ENCODE results near the gene PPARG.
A peak's percentile ranks its signal among the peaks of the same experiment; 100 is the strongest.
"Not testable (repeated sequence)": the region's sequence is repeated elsewhere in the genome, so short reads cannot be mapped to it uniquely, and the experiment has no call there.

The PPARG gene

DNA sequence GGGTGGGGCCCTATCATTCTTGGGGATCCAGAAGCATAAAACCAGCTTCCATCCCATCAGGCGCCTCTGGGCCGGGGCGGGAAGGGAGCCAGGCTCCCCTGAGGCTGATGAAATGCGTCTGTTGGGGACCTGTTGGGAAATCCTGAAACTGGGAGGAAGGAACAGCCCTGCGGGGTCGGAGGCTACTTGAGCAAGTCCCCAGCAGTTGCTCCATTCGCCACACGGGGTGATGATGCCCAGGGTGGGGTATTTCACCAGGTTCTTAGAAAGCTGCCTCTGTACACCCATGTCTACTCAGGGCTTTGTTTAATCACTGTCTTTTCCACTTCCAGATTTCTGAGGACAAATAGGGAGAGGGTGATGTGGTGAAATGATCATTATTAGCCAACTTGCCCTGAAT is 170.0 kb downstream of the PPARG start:
- no peak for DNase-seq (ENCODE audit: low spot score)

GRCh38 chr3:12460127-12460526 is 171.3 kb downstream of the PPARG start:
- DNase-seq (ENCODE audit: low spot score), result no peak

- DNase-seq (ENCODE audit: low spot score), result no peak
Measured at GRCh38 chr3:12461097-12461649, 172.3 kb downstream of the PPARG start.

- DNase-seq (ENCODE audit: low spot score), result no peak
Measured at GRCh38 chr3:12462159-12462947, 173.5 kb downstream of the PPARG start.

DNA sequence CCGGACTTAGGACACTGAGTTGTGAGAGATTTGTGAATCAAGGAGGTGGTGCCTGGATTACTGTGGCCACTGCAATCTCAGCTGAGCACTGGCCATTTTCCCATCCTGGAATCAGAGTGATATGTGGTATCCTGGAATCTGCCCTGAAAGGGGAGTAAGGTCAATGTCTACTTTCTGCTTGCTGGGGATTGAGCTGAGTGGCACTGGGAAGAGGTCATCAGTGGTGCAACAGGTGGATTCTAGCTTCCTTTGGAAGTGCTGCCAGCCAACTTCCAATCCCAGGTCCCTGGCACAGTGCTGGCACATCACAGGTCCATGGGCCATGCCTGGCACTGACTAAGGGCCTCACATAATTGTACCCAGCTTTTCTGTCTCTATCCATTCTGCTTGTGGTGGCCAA is 174.8 kb downstream of the PPARG start:
- no peak for DNase-seq (ENCODE audit: low spot score)

- DNase-seq (ENCODE audit: low spot score), result no peak
Measured at GRCh38 chr3:12464181-12464580, 175.3 kb downstream of the PPARG start.

GRCh38 chr3:12465151-12465835 is 176.4 kb downstream of the PPARG start:
- no peak for DNase-seq (ENCODE audit: low spot score)

- DNase-seq (ENCODE audit: low spot score), result no peak
Measured at GRCh38 chr3:12465836-12466225, 177.0 kb downstream of the PPARG start.

- no peak for DNase-seq (ENCODE audit: low spot score)
Measured at GRCh38 chr3:12467746-12468145, 178.9 kb downstream of the PPARG start.

- DNase-seq (ENCODE audit: low spot score), result no peak
Measured at GRCh38 chr3:12468276-12468675, 179.4 kb downstream of the PPARG start.

- DNase-seq (ENCODE audit: low spot score), result no peak
Measured at GRCh38 chr3:12468757-12469156, 179.9 kb downstream of the PPARG start.

DNA sequence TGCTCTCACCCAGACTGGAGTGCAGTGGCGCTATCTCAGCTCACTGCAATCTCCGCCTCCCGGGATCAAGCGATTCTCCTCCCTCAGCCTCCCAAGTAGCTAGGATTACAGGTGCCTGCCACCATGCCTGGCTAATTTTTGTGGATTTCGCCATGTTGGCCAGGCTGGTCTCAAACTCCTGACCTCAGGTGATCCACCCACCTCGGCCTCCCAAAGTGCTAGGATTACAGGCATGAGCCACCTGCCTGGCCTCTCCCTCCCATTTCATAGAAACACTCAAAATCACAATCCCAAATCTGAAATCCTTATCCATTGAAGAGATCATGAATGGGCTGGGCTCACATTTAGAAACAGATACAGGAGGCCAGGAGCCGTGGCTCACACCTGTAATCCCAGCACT is 180.4 kb downstream of the PPARG start:
- not testable (repeated sequence) for DNase-seq (ENCODE audit: low spot score)

DNA sequence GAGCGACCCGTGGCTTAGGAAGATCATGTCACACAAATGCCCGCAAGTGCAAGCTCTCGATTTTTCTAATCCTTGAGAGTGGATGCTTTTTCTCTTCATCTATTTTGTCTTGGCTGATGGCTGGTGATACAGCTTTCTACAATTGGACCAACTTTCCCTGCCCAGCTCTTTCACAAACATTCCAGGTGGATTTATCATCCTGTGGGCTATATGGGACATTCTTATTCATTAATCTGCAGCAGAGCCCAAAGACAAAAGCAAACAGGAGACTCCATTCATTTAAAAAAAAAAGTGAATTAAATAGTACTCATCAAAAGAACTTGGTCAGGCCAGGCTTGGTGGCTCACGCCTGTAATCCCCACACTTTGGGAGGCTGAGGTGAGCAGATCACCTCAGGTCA is 181.2 kb downstream of the PPARG start:
- DNase-seq (ENCODE audit: low spot score), result peak; percentile 56

DNA sequence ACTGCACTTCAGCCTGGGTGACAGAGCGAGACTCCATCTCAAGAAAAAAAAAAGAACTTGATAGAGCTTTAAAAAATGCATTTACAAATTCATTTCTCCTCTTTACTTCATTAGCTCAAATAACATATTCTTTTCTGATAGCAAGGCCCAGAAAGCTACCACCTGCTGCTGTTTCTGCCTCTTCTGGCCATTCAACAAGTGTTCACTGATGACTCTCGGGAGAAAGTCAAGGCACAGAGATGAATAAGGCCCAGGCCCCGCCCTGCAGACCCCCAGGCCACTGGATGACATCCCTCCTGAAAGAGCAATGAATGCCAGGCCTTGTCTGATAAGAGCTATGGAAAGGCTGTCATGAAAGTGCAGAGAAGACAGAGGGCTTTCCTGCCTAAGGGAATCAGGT is 181.8 kb downstream of the PPARG start:
- DNase-seq (ENCODE audit: low spot score), result no peak

- peak; percentile 94 for DNase-seq (ENCODE audit: low spot score)
Measured at GRCh38 chr3:12471241-12471640, 182.4 kb downstream of the PPARG start.

DNA sequence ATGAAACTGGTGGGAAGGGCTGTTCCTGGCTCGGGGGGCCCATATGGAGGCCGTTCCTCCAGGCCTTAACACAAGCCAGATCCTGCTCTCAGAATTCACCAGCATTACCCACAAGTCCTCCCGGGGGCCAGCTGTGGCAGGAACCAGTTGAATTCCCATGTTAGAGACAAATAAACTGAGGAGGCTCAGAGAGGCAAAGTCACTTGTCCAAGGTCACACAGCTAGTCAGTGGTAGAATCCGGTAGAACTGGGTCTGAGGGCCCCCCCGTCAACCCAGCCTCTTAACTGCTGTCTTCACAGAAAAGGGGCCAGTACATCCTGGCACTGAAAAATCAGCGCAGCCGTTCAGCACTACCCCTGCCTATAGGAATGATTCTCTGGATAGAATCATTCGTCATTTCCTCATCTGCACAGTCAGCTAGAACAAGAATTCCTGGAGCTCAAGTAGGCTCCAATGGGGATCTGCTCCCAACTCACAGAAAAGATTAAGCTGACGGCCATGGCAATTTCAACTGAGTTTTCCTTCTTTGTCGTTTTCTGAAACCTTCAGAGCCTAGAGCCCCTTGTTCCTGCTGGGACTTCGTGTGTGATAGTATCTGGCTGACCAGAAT is 183.2 kb downstream of the PPARG start:
- no peak for DNase-seq (ENCODE audit: low spot score)

GRCh38 chr3:12472796-12473195 is 183.9 kb downstream of the PPARG start:
- DNase-seq (ENCODE audit: low spot score), result no peak

GRCh38 chr3:12473511-12473910 is 184.6 kb downstream of the PPARG start:
- no peak for DNase-seq (ENCODE audit: low spot score)

- no peak for DNase-seq (ENCODE audit: low spot score)
Measured at GRCh38 chr3:12476238-12476897, 187.5 kb downstream of the PPARG start.

- DNase-seq (ENCODE audit: low spot score), result no peak
Measured at GRCh38 chr3:12477256-12477655, 188.4 kb downstream of the PPARG start.

DNA sequence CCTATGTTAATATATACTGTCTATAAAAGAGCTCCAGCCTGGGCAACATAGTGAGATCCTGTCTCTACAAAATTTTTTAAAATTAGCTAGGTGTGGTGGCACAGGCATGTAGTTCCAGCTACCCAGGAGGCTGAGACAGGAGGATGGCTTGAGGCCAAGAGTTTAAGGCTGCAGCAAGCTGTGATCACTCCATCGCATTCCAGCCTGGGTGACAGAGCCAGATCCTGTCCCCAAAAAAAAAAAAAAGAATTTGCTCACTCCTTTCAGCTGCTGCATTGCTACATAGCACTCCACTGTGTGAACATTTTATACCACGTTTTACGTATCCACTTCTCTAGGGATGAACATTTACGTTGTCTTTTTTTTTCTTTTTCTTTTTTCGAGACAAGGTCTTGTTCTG is 189.5 kb downstream of the PPARG start:
- DNase-seq (ENCODE audit: low spot score), result no peak

- DNase-seq (ENCODE audit: low spot score), result not testable (repeated sequence)
Measured at GRCh38 chr3:12479198-12479597, 190.3 kb downstream of the PPARG start.

Measured in SW480 (cell line).